Uterus (tissue), 2 donors: Measurements from ENCODE around the gene FAM210B.

ENCODE experiments used
- CTCF ChIP-seq, 4 experiments: fragments of 200-600 bp in 2 of 4; fragments of 450-650 bp in 2 of 4; sonication (generic) in 2 of 4; IDR thresholded peaks; one replicate each; pipeline ENCODE4 v1.5.1; 2016 to 2019; ENCODE audit warnings: antibody characterized with exemption in 4 of 4, mild to moderate bottlenecking in 2 of 4, moderate library complexity in 1 of 4
- POLR2A ChIP-seq, 2 donors: fragments of 450-650 bp; IDR thresholded peaks; one replicate each; pipeline ENCODE4 v1.6.1; 2016; ENCODE audit warnings: antibody characterized with exemption in 2 of 2, mild to moderate bottlenecking in 1 of 2, moderate library complexity in 1 of 2

GRCh38 chr20:56391596-56392131 lies 32.9 kb downstream of the FAM210B start:
- TF ChIP-seq CTCF (IDR thresholded peaks at IDR 0.05) (no peak), POLR2A (IDR thresholded peaks at IDR 0.05) (no peak)
